ENCODE data around the gene RICTOR. TPM values are rescaled to one million over a fixed set of nuclear protein-coding genes. Genes with fewer than 3 reads are reported as not detected.
A peak's percentile ranks its signal among the peaks of the same experiment; 100 is the strongest.

The RICTOR gene
- polyA plus RNA-seq, 2 of the 4 experiments (the other 2 are of a cell fraction): 6.5 to 28.5 TPM

GRCh38 chr5:39099831-39100230 lies 25.6 kb upstream of the RICTOR start:
- ChIA-PET CTCF (interaction anchor here (1.1 to 10.4 kb wide), 5 partner anchors 12 to 118 kb away, joined by 3 to 110 read pairs (median 4); no protein-coding TSS in a partner anchor), POLR2A (interaction anchor here (2.3 kb wide), 1 partner anchor 96 kb away, joined by 7 read pairs; no protein-coding TSS in a partner anchor)
- no peak for FAIRE-seq
- no peak for ATAC-seq
- Histone ChIP-seq H3K4me3 (no peak overlapping the region), H3K4me2 (peak overlapping the region; percentile 78; the same call in 2 of the 3 replicates), H3K9me3 (no peaks in the 10 kb centered on the region), H3K4me1 (peaks cover 54% of the 10 kb centered on the region), H3K27ac (peak overlapping the region; percentile 90 to 95)
- TF ChIP-seq EHF (CRISPR knock-in tag; IDR thresholded peaks at IDR 0.05): 0 out of 2 replicates have a peak, but pooled peaks have one; percentile 38
- no peak for TF ChIP-seq CEBPB (IDR thresholded peaks at IDR 0.05)
- TF ChIP-seq EHMT2 (IDR thresholded peaks at IDR 0.05; ENCODE audit: low read depth): no peak
- no peak for TF ChIP-seq PBX3 (IDR thresholded peaks at IDR 0.05)
- no peak for TF ChIP-seq NFE2L2 (conservative IDR thresholded peaks at IDR 0.05; ENCODE audit: low read length)
- no peak for TF ChIP-seq BHLHE40 (IDR thresholded peaks at IDR 0.05; ENCODE audit: low read depth, low read length)
- 0 out of 2 replicates have a peak, but pooled peaks have one; percentile 57 for TF ChIP-seq HEYL (CRISPR knock-in tag; IDR thresholded peaks at IDR 0.05)
- TF ChIP-seq KDM1A (IDR thresholded peaks at IDR 0.05; ENCODE audit: low read depth): no peak
- no peak for TF ChIP-seq FOSB (CRISPR knock-in tag; IDR thresholded peaks at IDR 0.05)
- no peak for TF ChIP-seq TFCP2L1 (CRISPR knock-in tag; IDR thresholded peaks at IDR 0.05)
- no peak for TF ChIP-seq ELK1 (IDR thresholded peaks at IDR 0.05; ENCODE audit: low read depth, low read length)
- TF ChIP-seq ZSCAN20 (CRISPR knock-in tag; IDR thresholded peaks at IDR 0.05): no peak; the same call in 1 of the 2 replicates
- no peak for TF ChIP-seq ZFP36 (IDR thresholded peaks at IDR 0.05; ENCODE audit: borderline replicate concordance, partially characterized antibody)
- TF ChIP-seq HMGXB4 (CRISPR knock-in tag; IDR thresholded peaks at IDR 0.05; ENCODE audit: borderline replicate concordance): no peak
- no peak for TF ChIP-seq JUNB (IDR thresholded peaks at IDR 0.05)
- TF ChIP-seq HOXB13 (CRISPR knock-in tag; IDR thresholded peaks at IDR 0.05; ENCODE audit: low read depth): no peak
- no peak for TF ChIP-seq FOXS1 (CRISPR knock-in tag; IDR thresholded peaks at IDR 0.05)
- TF ChIP-seq TP53 (CRISPR knock-in tag; IDR thresholded peaks at IDR 0.05): no peak
- no peak for TF ChIP-seq RAD21 (conservative IDR thresholded peaks at IDR 0.05 in 1 of 2, IDR thresholded peaks at IDR 0.05 in 1 of 2)
- TF ChIP-seq MAFK (IDR thresholded peaks at IDR 0.05; ENCODE audit: partially characterized antibody): no peak
- TF ChIP-seq KDM5A (IDR thresholded peaks at IDR 0.05): no peak
- TF ChIP-seq ATOH8 (CRISPR knock-in tag; IDR thresholded peaks at IDR 0.05; ENCODE audit: low read depth): peak; percentile 61; the same call in 1 of the 2 replicates
- no peak for TF ChIP-seq FOSL2 (IDR thresholded peaks at IDR 0.05)
- no peak for TF ChIP-seq FOSL2 (CRISPR knock-in tag; IDR thresholded peaks at IDR 0.05)
- TF ChIP-seq POLR2A (IDR thresholded peaks at IDR 0.05; ENCODE audit: low read length): no peak
- no peak for TF ChIP-seq CHD2 (IDR thresholded peaks at IDR 0.05; ENCODE audit: low read length, partially characterized antibody)
- no peak for TF ChIP-seq USF2 (IDR thresholded peaks at IDR 0.05)
- TF ChIP-seq RARB (CRISPR knock-in tag; IDR thresholded peaks at IDR 0.05): 0 out of 2 replicates have a peak, but pooled peaks have one; percentile 9
- no peak for DNase-seq (ENCODE audit: low read depth in 1 of 2, low spot score in 1 of 2)
